GM18526 (cell line): ENCODE results near the gene AKT1S1.
A peak's percentile ranks its signal among the peaks of the same experiment; 100 is the strongest.

Experiments
- POLR2A ChIP-seq: IDR thresholded peaks from 3 replicates; pipeline ENCODE4 v1.6.1; 2011; ENCODE audit not compliant: insufficient read length; ENCODE audit errors: extremely low read depth

Gene AKT1S1

GRCh38 chr19:49855676-49856573 is 21.2 kb downstream of the AKT1S1 start:
- TF ChIP-seq POLR2A: peak; percentile 26

GRCh38 chr19:49855277-49855675 is 21.9 kb downstream of the AKT1S1 start:
- no peak for TF ChIP-seq POLR2A

GRCh38 chr19:49854378-49855263 is 22.5 kb downstream of the AKT1S1 start:
- TF ChIP-seq POLR2A: no peak

- no peak for TF ChIP-seq POLR2A
Measured at GRCh38 chr19:49853852-49854377, 23.2 kb downstream of the AKT1S1 start.

- TF ChIP-seq POLR2A: no peak
Measured at GRCh38 chr19:49852631-49853126, 24.5 kb downstream of the AKT1S1 start.

GRCh38 chr19:49851456-49852259 is 25.5 kb downstream of the AKT1S1 start:
- no peak for TF ChIP-seq POLR2A

- TF ChIP-seq POLR2A: peak; percentile 48
Measured at GRCh38 chr19:49850487-49851342, 26.4 kb downstream of the AKT1S1 start, which contains the start of gene PTOV1. Gene PTOV1, plus strand, starts transcription at chr19:49851159.

- TF ChIP-seq POLR2A: no peak
Measured at GRCh38 chr19:49850221-49850486, 27.0 kb downstream of the AKT1S1 start.

GRCh38 chr19:49849433-49850220 is 27.5 kb downstream of the AKT1S1 start:
- no peak for TF ChIP-seq POLR2A

GRCh38 chr19:49848938-49849337 is 28.2 kb downstream of the AKT1S1 start:
- TF ChIP-seq POLR2A: no peak

GRCh38 chr19:49847731-49848696 is 29.1 kb downstream of the AKT1S1 start:
- TF ChIP-seq POLR2A: no peak

- TF ChIP-seq POLR2A: no peak
Measured at GRCh38 chr19:49846408-49846807, 30.7 kb downstream of the AKT1S1 start.
